K562 (cell line): ENCODE measurements around the gene SNRPD2. TPM values are rescaled to one million over a fixed set of nuclear protein-coding genes. Genes with fewer than 3 reads are reported as not detected.

Experiments used
- CBX5 ChIP-seq: IDR thresholded peaks from 2 replicates; pipeline ENCODE4 v1.6.1; 2014; ENCODE audit warnings: low read depth, borderline replicate concordance
- COPS2 ChIP-seq: fragments of 450-650 bp; conservative IDR thresholded peaks from 2 replicates; pipeline ENCODE4 v1.6.1; 2016; ENCODE audit warnings: mild to moderate bottlenecking, moderate library complexity
- EHMT2 ChIP-seq: fragments of 450-650 bp; IDR thresholded peaks from 2 replicates; pipeline ENCODE4 v1.6.1; 2018; ENCODE audit warnings: antibody characterized with exemption
- ESRRA ChIP-seq: fragments of 450-650 bp; IDR thresholded peaks from 2 replicates; pipeline ENCODE4 v1.6.1; 2014; ENCODE audit warnings: low read depth, mild to moderate bottlenecking, moderate library complexity, borderline replicate concordance
- HDGF ChIP-seq: fragments of 450-650 bp; IDR thresholded peaks from 2 replicates; pipeline ENCODE4 v1.6.1; 2016
- ID3 ChIP-seq, 2 experiments: fragments of 250-450 bp in 1 of 2; fragments of 450-650 bp in 1 of 2; sonication (Bioruptor Pico) in 1 of 2; IDR thresholded peaks; 2 replicates each; pipeline versions ENCODE4 v1.6.1 to v1.8.0; 2016 to 2021; ENCODE audit warnings: mild to moderate bottlenecking in 2 of 2, moderate library complexity in 2 of 2, missing compliant biosample characterization in 1 of 2, missing genetic modification characterization in 1 of 2
- MAZ ChIP-seq, 2 experiments: fragments of 450-650 bp in 1 of 2; sonication (generic) in 1 of 2; formaldehyde crosslinking; IDR thresholded peaks in 1 of 2; conservative IDR thresholded peaks in 1 of 2; 2 replicates each; pipeline versions ENCODE4 v1.4.0 to v1.5.0; 2020; ENCODE audit warnings: mild to moderate bottlenecking in 1 of 2, missing genetic modification reagents in 1 of 2
- MGA ChIP-seq: fragments of 450-650 bp; IDR thresholded peaks from 2 replicates; pipeline ENCODE4 v1.6.1; 2016; ENCODE audit warnings: mild to moderate bottlenecking, moderate library complexity
- NCOA2 ChIP-seq, 2 experiments: fragments of 450-650 bp; IDR thresholded peaks; 2 replicates each; pipeline ENCODE4 v1.6.1; 2018; ENCODE audit warnings: mild to moderate bottlenecking in 2 of 2, moderate library complexity in 1 of 2; ENCODE audit not compliant: partially characterized antibody in 2 of 2
- PREB ChIP-seq: sonication (generic); formaldehyde crosslinking; IDR thresholded peaks from 2 replicates; pipeline ENCODE4 v1.8.1; 2023; ENCODE audit warnings: mild to moderate bottlenecking, missing genetic modification reagents
- RBFOX2 ChIP-seq: fragments of 200-400 bp; formaldehyde crosslinking; IDR thresholded peaks from 2 replicates; pipeline ENCODE4 v1.6.1; 2017; ENCODE audit warnings: low read depth, mild to moderate bottlenecking, low read length, moderate library complexity
- XRCC5 ChIP-seq: fragments of 200-400 bp; formaldehyde crosslinking; IDR thresholded peaks from 2 replicates; pipeline ENCODE4 v1.6.1; 2017; ENCODE audit warnings: low read depth, mild to moderate bottlenecking, low read length
- ZNF217 ChIP-seq: sonication (generic); formaldehyde crosslinking; IDR thresholded peaks from 2 replicates; pipeline ENCODE4 v1.8.0; 2022; ENCODE audit warnings: mild to moderate bottlenecking, missing genetic modification reagents
- polyA plus RNA-seq, 8 experiments: library from polyadenylated mRNA; depleted of rRNA in 4 of 8; stranded (reverse) in 5 of 8; unstranded in 3 of 8; fragments of >200 nt; fragmentation: Nextera tagmentation in 2 of 8; fragmentation: Illumina TruSeq in 1 of 8; extraction: Ambion mirVana in 2 of 8; extraction: Trizol in 1 of 8; gene quantifications; 2 replicates each; pipeline versions ENCODE4 v1.2.1 to v1.2.3, GENCODE V29; 2011 to 2014; ENCODE audit warnings: inconsistent platforms in 1 of 8, missing spikeins in 1 of 8
- total RNA-seq, 7 experiments: library from RNA; depleted of rRNA in 6 of 7; stranded (reverse); fragments of >200 nt in 6 of 7; fragmentation: Illumina TruSeq in 2 of 7; extraction: Trizol in 2 of 7; gene quantifications; 2 replicates each; pipeline versions ENCODE4 v1.2.1 to v1.2.3, GENCODE V29; 2011 to 2021; ENCODE audit warnings: low replicate concordance in 1 of 7

The SNRPD2 gene
- total and polyA plus RNA-seq, 9 of the 15 experiments (the other 6 are each of a cell fraction or from before 2014, with no cell fraction given) = 728 to 4,411 (median 1,029) TPM

- TF ChIP-seq MGA (no peak; the same call in 1 of the 2 replicates), EHMT2 (0 out of 2 replicates have a peak, but pooled peaks have one; percentile 31), CBX5 (no peak), COPS2 (no peak), XRCC5 (peak; percentile 71; the same call in 1 of the 2 replicates), NCOA2 (IDR thresholded peaks at IDR 0.05; ENCODE audit: partially characterized antibody in 2 of 2) (no peak), HDGF (no peak), ID3 (CRISPR knock-in tag; IDR thresholded peaks at IDR 0.05) (no peak), ID3 (tag; IDR thresholded peaks at IDR 0.05) (peak; percentile 86), PREB (no peak), ZNF217 (CRISPR knock-in tag) (no peak), RBFOX2 (0 out of 2 replicates have a peak, but pooled peaks have one; percentile 39), MAZ (CRISPR knock-in tag; conservative IDR thresholded peaks at IDR 0.05 in 1 of 2, IDR thresholded peaks at IDR 0.05 in 1 of 2) (peak; percentile 31 to 85; a peak in 3 of 4 replicates), ESRRA (peak; percentile 77)
Observed at GRCh38 chr19:45643024-45643926, 48.5 kb downstream of the SNRPD2 start (continued).
